Measurements from ENCODE around the gene APBB2.

- no peak for TF ChIP-seq CTCF (IDR thresholded peaks at IDR 0.05; ENCODE audit: low read depth, low read length, poor library complexity, severe bottlenecking)
- no peak for TF ChIP-seq EZH2phosphoT487 (IDR thresholded peaks at IDR 0.05; ENCODE audit: borderline replicate concordance, low read length)
Measured at GRCh38 chr4:40864531-40864930, 349.8 kb downstream of the APBB2 start.

Data from DOHH2 (cell line).